HG02970 (cell line): ENCODE results near the gene CARD10.

Experiments
- ATAC-seq: cut with Tn5 transposase; IDR thresholded peaks from one replicate; pipeline ENCODE4 v1.9.1; 2021; ENCODE audit warnings: mild to moderate bottlenecking, moderate library complexity, moderate number of reproducible peaks; ENCODE audit not compliant: unreplicated experiment, low FRiP score

The CARD10 gene

DNA sequence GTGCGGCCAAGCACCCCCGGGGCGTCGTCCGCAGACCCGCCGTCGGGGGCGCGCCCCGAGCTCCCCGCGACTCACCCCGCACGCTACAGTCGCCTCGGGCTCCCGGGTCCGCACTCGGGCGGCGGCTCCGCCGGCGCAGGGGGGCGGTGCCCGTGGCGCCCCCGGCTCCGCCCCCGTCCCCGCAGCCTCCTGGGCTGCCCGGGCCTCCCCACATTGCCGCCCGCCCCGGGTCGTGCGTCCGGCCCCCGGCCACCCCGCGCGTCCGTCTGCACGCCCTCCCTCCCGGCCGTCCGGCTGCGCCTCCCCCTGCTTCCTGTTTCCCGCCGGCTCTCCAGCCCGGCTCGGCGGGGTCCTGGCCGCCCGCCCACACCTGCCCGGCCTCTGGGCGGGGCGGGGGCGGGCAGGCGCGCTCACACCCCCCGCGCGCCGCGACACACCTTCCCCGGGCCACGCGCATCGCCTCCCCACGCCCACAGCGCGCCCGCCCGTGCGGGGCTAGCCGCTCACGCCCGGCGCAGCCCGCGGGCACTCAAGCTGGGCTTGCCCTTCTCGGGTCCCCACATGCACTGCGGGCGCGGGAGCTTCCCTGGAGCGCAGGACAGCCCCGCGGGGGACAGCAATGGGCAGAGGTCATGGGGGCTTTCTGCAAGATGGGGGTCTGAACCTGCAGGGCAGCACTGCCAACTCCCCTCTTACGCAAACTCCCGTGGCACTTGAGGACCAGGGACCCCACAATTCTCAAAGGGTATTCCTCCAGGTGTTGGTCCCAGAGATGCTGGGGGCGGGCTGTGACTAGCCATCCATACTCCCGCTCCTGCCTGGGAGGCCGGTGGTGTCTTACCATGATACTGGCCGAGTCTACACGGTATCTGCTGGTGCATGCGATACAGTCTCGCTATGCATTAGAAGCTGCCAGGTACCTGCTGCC lies at the start of gene CARD10:
Gene CARD10, minus strand, starts transcription at position 148 of the 928 bp plus-strand sequence. CDS start 215 bp downstream, outside the sequence.
- no peak for ATAC-seq

DNA sequence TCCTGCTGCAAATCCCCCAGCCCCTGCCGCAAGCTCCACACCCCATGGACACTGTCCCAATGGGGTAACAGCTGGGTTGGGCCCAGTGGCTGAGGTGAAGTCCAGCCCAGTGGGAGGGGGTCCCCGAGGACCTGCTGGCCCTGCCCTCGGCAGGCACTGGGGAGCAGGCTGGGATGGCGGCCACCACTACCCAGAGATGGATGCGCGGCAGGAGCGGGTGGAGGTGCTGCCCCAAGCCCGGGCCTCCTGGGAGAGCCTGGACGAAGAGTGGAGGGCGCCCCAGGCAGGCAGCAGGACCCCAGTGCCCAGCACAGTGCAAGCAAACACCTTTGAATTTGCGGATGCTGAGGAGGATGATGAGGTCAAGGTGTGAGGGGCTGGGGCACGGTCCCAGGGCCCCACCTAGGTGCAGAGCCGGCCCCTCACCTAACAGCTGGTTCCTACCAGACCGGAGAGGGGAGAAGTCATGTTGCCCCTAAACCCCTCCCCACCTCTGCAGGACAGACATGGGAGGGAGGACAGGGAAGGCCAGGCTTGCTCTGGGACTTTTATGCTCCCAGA lies 49.3 kb upstream of the CARD10 start:
- ATAC-seq: no peak

DNA sequence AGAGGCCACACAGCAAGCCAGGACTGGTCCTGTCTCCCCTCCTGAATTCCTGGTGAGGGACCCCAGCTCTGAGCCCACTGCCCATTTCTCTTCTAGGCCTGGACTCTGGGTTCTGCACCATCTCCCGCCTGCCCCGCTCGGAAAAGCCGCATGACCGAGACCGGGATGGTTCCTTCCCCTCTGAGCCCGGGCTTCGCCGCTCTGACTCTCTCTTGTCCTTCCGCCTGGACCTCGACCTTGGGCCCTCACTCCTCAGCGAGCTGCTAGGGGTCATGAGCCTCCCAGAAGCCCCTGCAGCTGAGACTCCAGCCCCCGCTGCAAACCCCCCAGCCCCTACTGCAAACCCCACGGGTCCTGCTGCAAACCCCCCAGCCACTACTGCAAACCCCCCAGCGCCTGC lies 48.8 kb upstream of the CARD10 start:
- ATAC-seq: no peak

DNA sequence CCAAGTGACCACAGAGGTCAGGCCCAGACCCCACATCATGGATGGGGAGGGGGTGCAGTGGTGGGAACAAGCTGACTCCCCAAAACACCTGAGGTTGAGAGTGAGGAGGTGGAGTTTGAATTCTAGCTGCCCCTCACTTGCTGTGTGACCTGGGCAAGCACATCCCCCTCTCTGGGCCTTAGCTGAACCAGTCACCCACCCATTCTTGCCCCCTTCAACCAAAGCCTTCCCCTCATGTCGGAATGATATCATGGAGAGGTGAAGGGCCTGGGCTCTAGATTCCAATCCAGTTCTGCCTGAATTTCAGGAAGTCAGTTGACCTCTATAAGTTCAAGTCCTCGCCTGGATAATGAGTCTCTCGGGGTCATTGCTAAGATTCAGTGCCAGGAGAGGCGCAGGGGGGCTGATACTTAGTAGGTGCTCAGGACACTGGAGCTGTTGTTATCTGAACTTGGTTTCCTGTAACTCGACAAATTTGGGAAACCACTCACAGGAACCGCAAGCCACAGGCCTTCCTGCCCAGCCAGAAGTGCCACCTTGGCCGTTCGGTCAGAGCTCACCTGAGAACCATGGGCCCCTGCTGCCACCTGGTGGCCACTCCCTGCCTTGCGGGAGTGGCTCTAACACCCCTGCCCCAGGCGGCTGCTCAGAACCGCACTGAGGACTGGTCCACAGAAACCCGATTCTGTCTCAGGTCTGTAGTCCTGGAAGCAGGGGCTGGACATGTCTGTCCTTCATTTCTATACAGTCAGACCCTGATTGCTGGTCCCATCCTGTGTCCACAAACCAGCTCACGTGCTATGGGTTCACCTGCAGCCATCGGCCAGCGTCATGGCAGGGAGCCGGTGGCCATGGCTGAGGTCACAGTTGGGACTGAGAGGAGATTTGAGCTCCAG lies 47.9 kb upstream of the CARD10 start:
- ATAC-seq: peak; percentile 76

DNA sequence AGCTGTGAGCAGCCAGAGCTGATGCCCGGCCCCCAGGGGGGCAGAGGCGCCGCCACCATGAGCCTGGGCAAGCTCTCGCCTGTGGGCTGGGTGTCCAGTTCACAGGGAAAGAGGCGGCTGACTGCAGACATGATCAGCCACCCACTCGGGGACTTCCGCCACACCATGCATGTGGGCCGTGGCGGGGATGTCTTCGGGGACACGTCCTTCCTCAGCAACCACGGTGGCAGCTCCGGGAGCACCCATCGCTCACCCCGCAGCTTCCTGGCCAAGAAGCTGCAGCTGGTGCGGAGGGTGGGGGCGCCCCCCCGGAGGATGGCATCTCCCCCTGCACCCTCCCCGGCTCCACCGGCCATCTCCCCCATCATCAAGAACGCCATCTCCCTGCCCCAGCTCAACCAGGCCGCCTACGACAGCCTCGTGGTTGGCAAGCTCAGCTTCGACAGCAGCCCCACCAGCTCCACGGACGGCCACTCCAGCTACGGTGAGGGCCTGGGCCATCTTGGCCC lies 47.2 kb upstream of the CARD10 start:
- no peak for ATAC-seq

GRCh38 chr22:37565830-37566229 lies 46.6 kb upstream of the CARD10 start:
- no peak for ATAC-seq

DNA sequence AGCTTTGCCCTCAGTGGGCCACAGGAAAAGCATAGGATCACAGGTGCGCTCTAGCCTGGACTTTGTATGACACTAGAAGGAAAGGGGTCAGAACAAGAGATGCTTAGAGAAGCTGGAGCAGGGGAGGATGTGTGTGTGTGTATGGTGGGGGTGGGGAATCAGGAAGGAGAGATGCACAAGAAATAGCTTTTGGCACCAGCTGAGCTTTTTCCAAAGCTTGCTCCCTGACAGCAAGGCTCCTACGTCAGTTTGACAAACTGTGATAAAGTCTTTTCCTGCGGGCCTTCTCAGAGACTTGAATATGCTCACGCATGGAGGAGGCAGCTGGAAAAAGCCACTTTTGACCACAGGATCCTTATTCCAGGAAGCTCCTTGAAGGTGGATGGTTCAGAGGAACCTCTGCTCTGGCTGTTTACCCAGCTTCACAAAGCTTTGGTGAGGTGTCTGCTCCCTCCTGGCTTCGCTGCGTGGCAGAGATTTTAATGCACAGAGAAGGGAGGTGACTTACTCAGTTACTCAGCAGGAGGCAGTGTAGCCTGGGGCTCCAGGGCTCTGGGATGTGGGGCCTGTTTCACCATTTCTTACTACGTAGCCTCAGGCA lies 45.0 kb upstream of the CARD10 start:
- ATAC-seq: no peak

DNA sequence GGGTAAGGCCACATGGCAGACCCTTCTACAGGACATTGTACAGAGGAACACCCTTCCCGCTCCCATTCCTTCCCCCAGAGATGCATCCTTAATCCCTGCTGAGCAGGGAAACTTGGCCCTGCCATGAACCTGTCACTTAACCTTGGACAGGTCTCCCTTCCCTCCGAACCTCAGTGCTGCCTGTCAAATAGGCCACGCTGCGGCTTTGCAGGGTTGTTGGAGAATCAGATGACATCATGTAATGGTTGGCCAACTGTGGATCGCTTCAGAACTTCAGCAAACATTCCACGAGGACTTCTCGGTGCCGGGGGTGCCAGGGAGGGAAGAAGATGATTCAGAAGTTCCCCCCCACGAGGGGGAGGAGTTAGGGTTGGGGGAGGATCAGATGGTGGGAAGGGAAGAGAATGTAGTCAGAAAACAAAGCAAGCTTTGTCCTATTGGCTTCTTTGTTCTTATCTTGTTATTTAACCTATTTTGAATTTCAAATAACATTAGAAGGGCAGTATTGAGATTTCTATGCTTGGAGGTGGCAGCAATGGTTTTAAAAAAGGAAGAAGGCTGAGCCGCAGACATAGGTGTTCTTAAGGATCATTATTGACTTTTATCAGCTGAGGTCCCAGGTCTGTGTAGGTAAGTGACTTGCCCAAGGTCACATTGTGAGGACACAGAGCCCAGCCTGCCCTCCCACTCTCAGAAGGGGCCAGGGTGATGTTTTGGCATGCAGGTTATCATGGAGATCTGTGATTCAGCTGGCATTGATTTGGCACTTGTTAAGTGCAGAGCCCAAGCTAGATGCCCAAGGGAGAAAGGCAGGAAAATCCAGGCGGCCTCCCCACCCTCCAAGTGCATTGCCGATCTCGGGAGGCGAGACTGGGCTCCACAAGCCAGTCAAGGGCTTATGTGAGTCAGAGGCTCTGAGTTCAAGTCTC lies 44.2 kb upstream of the CARD10 start:
- ATAC-seq: no peak

GRCh38 chr22:37562049-37562875 lies 43.0 kb upstream of the CARD10 start:
- ATAC-seq: no peak

- ATAC-seq: no peak
These were observed 42.2 kb upstream of the CARD10 start for GRCh38 chr22:37561212-37562048.

GRCh38 chr22:37560608-37561211 lies 41.5 kb upstream of the CARD10 start:
- no peak for ATAC-seq

DNA sequence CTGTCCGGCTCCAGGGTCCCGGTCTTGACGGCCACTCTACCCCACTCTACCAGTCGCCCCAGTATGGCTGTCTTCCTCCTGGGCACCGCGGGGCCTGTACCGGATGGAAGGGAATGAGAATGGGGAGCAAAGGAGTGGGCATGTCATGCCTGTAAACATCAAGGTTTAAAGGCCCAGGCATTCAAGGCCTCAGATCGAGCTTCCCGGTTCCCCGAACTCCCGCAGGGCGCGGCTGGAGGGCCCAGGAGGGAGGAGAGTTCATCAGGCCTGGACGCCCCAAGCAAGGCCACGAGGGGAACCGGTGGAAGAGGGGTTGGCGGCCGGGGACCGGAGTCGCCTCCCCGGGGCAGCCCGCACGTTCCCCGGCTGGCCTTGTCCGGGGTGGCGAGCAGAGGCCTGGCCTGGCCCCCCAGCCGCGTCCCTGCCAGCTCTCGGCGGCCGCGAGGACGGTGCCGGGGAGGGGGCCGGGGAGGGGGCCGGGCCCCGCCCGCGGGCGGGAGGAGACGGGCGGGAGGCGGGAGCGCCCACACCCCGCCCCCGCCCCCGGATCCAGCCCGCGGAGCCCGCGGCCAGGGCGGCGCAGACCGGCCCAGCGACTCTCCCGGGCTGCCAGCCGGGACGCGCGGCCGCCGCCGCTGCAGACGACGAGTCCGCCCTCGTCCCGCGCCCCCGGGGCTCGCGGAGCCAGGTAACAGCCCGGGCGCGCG lies 40.8 kb upstream of the CARD10 start, which contains the start of gene CDC42EP1:
Gene CDC42EP1, plus strand, starts transcription at position 580 of the 707 bp plus-strand sequence. CDS start 5,870 bp downstream, outside the sequence.
- ATAC-seq: no peak

- no peak for ATAC-seq
These were observed 40.3 kb upstream of the CARD10 start for GRCh38 chr22:37559521-37559900.

DNA sequence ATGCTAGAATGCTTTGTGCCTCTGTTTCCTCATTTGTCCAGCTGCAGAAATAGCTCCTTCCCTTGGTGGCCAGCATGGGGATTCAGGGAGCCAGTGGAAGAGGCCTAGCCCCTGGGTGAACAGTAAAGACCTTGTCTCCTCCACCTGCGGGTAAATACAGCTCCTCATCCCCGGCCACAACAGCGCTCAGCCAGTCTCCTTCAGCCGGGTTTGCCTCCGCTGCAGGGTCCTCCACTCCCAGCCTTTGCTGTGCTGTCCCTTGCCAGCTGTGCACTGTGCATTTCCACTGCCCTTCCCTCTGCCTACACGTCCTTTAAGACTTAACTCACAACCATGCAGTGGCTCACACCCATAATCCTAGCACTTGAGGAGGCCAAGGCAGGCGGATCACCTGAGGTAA lies 39.6 kb upstream of the CARD10 start:
- no peak for ATAC-seq

DNA sequence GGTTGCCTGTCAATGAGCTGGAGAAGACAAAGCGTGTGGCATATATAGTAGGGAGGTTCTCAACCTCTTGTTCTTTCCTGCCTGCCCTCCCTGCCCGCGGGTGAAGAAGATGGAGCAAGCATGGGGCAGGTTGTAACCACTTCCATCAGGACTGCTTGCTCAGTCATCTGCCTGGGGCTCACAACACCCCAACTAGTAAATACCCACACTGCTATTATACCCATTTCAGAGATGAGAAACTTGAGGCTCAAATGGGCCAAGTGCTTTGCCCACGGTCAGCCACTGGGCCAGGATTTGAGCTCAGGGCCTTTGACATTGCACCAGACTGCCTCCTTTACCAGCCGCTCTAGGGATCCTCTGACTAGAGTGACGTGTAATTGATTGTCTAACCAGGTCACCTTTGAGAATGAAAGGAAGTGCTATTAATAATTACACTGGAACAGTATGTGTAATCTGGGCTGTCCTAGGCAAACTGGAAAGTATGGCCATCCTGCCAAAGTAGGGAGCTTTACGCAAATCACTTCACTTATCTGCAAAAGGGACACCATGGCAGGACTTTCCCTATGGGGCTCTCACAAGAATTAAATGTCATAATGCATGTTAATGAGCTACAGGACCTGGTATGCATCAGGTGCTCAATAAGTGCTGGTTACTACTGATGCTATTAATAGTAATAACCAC lies 38.2 kb upstream of the CARD10 start:
- ATAC-seq: no peak

GRCh38 chr22:37556710-37557109 lies 37.5 kb upstream of the CARD10 start:
- no peak for ATAC-seq
